EH (cell line): ENCODE results near the gene RAB3GAP2.
"Not testable (repeated sequence)": the region's sequence is repeated elsewhere in the genome, so short reads cannot be mapped to it uniquely, and the experiment has no call there.

ENCODE experiments used
- DNase-seq: peaks from one replicate; pipeline ENCODE4 v3.0.0-alpha.2; 2015; ENCODE audit warnings: low read depth

RAB3GAP2 gene

DNA sequence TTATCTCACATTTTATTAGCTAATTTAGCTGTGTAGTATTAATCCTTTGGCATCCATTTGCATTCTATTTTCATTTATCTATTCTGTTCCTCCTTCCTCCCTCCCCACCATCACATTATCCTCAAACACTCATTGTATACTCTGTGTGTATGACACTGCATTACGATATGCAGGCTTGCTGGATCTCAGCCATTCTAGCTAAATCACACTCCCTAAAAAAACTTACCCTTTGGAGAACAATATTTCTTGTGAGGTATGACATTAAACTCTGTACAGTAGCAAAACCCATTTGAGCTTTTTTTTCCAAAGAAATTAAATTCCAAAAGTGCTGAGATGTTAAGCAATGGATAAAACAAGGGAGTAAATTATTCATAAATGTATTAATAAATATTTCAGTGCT, 11.4 kb upstream of the RAB3GAP2 start:
- no peak for DNase-seq

DNA sequence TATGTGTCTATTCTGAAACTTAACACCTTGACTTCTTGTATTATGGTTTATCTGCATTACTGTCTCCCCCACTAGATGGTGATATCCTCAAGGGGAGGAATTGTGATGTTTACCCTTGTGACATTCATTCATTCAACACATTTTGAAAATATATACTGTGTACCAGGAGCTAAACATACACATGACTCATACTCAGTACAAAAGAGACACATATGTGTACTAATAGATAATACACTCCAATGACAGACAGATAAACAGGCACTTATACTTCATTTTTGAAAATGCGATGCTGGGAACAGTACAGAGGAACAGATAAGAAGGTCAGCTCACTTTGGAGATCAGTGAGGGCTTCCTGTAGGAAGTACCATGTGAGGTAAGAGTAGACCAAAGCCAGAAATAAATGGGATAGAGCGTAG, 8.9 kb upstream of the RAB3GAP2 start:
- DNase-seq: peak; percentile 42

DNA sequence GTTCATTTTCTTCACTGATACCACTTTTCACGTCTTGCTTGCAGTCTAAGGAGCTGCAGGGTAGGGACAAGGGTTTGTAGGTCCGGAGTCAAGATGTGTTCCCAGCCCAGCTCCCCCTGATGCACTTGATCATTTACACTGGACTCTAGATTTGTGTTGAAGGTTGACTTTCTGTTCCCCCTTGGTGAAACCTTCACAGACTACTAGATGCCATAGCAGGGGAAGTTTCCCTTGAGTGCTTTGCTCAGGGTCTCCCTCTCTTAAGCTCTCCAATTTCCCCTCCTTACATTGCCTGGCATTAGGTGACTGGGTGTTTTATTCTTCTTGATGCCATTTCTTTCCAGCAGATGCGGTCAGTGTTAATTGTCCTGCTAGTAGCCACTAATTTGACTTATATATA, 8.0 kb upstream of the RAB3GAP2 start:
- no peak for DNase-seq

DNA sequence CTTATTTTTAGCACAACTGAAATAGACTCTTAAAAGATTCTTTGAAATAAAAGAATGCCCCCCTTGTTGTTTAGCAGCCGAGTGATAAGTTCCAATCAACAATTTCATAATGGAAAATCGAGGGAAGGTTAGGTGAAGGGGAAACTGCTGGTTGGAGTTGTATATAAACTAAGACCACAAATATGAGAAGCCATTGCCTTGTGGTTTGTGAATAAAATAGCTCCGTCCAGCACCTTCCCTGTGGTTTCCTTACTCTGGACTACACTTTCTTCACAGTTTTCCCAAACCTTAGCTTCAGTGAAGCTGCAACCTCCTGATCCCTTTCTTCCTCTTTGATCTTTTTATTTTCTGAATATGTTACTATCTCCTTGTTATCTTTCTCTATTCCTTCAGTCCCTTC, 6.7 kb upstream of the RAB3GAP2 start:
- DNase-seq: peak; percentile 44

DNA sequence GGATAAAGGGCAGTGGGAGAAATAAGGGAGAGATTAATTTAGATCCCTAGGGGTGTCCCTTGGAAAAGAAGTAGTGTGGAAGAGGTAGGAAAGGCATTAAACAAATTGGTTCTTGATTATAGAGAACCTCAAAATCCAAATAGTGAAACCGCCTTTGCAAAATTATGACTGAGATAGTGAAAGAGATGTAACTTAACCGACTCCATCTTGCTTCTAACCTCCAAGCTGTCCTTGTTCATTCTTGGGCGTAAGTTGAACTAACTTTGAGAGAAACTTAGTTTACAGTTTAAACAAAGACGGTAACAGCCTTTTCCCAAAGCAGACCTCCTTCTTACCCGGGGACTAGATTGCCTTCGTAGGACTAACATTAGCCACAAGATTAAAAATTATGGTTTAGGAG, 3.2 kb upstream of the RAB3GAP2 start:
- no peak for DNase-seq

DNA sequence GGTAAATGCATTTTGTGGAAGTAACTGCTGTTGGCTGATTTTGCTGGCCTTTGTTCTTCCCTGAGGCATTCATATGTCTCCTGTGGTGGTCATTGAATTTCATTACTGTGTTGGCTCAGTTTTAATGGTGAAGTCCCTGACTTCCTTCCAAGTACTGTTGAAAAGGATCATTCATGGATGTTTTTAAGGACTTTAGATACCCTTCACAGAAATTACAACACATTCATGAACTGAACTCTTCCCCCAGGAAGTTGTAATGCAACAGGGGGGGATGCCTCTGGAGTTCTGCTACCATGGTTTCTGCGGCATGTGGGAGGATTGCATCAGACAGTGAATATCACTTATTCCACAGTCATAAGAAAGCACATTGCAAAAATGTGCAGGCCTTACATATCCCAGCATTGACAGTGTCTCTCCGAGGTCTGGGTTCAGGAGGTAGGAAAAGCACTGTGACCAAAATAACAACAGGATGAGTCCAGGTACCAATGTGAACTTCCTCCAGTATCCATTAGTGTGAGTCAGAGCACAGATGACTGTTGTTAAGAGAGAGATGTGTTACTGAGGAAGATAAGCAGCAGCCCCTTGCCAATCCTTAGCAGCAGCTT, 2.1 kb upstream of the RAB3GAP2 start:
- DNase-seq: peak; percentile 28

DNA sequence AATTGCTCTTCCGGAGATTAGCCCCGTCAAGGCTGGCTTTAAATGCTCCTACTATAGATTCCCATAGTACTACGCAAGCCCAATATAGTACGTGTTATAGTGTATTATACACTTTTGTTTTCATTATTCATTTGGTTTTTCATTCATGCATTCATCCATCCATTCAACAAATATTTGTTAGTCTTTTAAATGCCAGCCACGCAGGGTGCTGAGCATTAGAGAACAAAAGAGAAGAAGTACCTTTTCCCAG, 513 bp upstream of the RAB3GAP2 start:
- no peak for DNase-seq

DNA sequence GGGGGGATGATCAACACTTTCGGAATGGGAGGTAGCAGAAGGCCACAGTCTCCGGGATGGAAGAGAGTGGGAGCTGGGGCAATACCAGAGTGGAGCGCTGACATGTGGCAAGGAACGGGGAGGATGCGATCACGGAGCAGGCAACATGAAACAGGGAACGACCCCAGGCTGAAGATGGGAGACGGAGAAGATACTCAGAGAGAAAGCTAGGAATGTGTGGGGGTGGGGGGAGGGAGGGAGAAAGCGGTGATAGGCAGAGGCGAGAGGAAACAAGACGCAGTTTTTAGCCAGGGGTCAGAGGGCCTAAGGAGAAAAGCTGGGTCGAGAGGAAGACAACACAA, 577 bp downstream of the RAB3GAP2 start:
- peak; percentile 54 for DNase-seq

DNA sequence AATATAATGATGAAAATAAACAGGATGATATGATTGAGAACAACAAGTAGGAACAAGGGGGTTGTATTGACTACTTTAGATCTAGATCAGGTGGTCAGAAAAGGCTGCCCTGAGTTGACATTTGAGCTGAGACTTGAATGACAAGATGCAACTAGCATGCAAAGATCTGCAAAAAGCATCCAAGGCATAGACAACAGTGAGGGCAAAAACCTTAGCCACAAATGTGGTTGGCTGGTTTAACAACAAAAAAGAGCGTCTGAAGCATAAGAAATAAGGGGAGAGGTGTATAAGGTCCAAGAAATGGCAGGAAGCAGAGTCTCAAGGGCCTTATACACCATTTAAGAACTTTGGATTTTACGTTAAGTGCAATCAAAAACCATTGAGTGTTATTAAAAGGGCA, 3.2 kb downstream of the RAB3GAP2 start:
- DNase-seq: no peak

DNA sequence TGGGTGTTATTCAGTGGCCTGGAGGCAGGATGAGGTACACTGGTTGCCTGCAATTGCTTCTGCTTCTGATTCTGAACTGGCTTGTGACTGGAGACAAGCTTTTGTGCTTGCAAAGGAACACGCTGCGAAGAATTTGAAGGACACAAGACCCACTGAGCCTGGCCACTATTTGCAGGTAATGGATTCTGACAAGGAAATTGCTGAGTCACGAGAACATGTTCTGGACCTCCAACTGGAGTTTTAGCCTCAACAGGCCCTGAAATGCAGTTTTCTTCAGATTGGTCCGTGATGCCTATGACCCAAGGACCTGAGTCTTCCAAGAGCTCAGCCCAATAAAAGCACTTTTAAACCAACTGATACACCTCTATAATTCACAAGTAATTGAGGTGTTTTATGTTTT, 4.6 kb downstream of the RAB3GAP2 start:
- DNase-seq: no peak

DNA sequence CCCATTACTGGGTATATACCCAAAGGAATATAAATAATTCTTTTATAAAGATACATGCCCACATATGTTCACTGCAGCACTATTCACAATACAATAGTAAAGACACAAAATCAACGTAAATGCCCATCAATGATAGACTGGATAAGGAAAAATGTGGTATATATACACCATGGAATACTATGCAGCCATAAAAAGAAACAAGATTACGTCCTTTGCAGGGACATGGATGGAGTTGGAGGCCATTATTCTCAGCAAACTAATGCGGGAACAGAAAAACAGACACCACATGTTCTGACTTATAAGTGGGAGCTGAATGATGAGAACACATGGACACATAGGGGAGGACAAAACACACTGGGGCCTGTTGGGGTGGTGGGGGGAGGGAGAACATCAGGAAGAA, 12.0 kb downstream of the RAB3GAP2 start:
- not testable (repeated sequence) for DNase-seq

DNA sequence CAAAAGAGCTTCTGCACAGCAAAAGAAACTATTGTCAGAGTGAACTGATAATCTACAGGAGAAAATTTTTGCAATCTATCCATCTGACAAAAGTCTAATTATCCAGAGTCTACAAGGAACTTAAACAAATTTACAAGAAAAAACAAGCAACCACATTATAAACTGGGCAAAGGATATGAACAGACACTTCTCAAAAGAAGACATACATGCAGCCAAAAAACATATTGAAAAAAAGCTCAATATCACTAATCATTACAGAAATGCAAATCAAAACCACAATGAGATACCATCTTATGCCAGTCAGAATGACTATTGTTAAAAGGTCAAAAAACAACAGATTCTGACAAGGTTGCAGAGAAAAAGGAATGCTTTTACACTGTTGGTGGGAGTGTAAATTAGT, 12.5 kb downstream of the RAB3GAP2 start:
- DNase-seq: not testable (repeated sequence)

DNA sequence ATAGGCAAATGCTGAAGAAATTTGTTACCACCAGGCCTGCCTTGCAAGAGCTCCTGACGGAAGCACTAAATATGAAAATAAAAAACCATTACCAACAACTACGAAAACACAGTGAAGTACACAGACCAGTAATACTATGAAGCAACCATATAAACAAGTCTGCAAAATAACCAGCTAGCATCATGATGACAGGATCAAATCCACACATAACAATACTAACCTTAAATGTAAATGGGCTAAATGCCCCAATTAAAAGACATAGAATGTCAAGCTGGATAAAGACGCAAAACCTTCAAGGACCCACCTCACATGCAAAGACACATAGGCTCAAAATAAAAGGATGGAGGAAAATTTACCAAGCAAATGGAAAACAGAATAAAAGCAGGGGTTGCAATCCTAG, 16.1 kb downstream of the RAB3GAP2 start:
- DNase-seq: not testable (repeated sequence)

DNA sequence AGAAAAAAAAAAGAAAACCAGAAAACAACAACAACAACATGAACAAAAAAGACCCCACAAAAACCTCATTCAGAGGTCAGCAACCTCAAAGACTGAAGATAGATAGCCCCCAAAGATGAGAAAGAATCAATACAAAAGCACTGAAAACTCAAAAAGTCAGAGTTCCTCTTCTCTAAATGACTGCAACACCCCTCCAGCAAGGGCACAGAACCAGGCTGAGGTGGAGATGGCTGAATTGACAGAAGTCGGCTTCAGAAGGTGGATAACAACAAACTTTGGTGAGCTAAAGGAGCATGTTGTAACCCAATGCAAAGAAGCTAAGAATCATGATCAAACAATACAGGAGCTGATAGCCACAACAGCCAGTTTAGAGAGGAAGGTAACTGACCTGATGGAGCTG, 17.0 kb downstream of the RAB3GAP2 start:
- no peak for DNase-seq

DNA sequence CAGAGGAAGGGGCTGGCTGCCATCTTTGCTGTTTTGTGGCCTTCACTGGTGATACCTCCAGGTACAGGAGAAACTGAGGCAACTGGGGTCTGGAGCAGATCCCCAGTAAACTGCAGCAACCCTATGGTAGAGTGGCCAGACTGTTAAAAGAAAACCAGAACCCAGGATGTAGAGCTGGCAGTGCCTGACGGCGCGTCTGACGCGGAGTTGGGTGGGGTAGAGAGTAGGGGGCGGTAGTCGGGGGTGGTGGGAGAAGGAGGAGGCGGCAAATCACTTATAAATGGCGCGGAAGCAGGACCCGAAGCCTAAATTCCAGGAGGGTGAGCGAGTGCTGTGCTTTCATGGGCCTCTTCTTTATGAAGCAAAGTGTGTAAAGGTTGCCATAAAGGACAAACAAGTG, 19.0 kb downstream of the RAB3GAP2 start:
- DNase-seq: not testable (repeated sequence)

DNA sequence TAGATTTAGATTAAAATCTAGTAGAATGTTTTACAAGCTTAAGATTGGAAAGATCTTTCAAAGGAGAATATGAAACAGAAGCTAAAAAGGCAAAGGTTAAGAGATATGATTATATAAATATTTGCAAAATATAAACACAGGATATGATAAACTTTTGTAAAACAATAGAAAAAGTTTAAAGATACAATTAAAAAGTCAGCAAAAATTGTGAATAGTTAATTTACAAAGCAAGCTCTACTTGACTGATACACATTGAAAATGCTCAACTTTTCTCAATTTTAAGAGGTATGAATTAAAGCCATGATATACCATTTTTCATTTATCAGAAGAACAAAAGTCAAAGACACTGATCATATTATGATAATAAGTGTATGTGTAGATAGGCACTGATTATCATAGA, 21.0 kb downstream of the RAB3GAP2 start:
- DNase-seq: no peak

DNA sequence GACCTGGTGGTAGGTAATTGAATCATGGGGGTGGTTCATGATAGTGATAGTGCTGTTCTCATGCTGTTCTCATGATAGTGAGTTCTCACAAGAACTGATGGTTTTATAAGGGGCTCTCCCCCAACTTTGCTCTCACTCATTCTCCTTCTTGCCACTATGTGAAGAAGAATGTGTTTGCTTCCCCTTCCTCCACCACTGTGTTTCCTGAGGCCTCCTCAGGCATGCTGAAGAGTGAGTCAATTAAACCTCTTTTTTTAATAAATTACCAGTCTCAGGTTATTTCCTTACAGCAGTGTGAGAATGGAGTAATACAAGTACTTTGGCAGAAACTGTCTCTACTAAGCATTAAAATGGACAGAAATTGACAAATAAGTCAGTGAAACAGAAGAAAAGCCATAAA, 21.6 kb downstream of the RAB3GAP2 start:
- DNase-seq: no peak

DNA sequence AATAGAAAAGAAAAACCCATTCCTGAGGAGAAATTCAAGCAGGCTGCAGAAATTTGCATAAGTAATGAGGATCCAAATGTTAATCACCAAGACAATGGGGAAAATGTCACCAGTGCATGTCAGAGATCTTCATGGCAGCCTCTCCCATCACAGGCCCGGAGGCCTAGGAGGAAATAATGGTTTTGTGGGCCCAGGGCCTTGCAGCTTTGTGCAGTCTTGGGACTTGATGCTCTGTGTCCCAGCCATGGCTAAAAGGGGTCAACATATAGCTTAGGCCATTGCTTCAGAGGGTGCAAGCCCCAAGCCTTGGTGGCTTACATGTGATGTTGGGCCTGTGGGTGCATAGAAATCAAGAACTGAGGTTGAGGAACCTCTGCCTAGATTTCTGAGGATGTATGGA, 22.7 kb downstream of the RAB3GAP2 start:
- no peak for DNase-seq

DNA sequence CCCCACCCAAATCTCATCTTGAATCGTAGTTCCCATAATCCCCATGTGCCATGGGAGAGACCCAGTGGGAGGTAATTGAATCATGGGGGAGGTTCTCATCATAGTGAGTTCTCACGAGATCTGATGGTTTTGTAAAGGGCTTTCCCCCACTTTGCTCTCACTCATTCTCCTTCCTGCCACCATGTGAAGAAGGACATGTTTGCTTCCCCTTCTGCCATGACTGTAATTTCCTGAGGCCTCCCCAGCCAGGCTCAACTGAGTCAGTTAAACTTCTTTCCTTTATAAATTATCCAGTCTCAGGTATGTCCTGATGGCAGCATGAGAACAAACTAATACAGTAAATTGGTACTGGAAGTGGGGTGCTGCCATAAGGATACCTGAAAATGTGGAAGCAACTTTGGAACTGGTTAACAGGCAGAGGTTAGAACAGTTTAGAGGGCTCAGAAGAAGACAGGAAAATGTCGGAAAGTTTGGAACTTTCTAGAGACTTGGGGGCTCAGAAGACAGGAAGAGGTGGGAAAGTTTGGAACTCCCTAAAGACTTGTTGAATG, 23.5 kb downstream of the RAB3GAP2 start:
- DNase-seq: not testable (repeated sequence)

DNA sequence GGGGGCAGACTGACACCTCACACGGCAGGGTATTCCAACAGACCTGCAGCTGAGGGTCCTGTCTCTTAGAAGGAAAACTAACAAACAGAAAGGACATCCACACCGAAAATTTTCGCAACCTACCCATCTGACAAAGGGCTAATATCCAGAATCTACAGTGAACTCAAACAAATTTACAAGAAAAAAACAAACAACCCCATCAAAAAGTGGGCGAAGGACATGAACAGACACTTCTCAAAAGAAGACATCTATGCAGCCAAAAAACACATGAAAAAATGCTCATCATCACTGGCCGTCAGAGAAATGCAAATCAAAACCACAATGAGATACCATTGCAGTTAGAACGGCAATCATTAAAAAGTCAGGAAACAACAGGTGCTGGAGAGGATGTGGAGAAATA, 26.4 kb downstream of the RAB3GAP2 start:
- not testable (repeated sequence) for DNase-seq

DNA sequence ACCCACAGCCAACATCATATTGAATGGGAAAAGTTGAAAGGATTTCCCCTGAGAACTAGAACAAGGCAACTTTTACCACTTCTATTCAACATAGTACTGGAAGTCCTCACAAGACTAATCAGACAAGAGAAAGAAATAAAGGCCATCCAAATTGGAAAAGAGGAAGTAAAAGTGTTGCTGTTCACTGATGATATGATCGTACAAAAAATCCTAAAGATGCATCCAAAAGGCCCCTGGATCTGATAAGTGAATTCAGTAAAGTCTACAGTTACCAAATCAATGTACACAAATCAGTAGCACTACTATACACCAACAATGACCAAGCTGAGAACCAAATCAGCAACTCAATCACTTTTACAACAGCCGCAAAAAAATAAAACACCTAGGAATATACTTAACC, 28.3 kb downstream of the RAB3GAP2 start:
- DNase-seq: no peak

DNA sequence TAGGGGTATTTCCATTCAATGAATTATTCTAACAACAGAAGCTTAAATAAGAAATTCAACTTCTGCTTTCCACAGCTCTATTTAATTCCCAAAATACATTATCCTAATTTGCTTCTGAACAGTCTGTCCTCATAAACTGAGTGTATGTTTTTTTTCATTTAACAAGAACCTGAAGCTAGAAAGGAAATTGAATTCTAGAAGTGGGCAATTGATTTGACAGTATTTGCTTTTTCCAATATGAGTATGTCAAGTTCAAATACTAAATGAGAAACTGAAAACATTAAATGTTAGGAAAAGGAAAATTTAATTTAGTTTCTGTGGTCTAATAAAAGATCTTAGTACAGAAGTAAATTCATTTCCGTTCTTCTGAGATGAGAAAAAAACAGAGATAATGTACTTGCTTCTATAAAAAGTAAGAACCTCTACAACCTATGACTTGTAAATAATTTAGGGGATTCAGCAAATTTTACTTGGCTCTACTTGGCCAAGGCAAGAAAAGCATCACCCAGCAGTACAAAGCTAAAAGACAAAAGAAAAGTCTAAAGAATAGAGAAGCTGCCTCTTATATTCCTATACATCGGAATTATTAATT, 31.1 kb downstream of the RAB3GAP2 start:
- no peak for DNase-seq

DNA sequence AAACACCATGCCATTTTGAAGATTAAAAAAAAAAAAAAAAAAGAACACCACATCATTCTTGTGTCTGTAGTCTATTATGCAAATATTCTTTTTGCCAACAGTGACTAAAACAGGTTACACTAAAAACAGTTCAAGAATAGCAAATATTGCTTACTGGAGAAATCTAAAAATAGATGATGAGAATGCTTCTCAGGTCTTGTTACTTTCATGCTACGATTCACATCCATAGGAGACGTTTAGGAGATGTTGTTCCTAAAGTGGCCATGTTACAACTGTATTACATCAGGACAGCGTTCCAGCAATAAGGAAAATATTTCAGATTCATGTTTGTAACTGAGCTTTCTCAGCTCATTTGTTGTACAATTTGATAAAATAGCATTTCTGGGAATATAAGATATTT, 32.3 kb downstream of the RAB3GAP2 start:
- DNase-seq: no peak

DNA sequence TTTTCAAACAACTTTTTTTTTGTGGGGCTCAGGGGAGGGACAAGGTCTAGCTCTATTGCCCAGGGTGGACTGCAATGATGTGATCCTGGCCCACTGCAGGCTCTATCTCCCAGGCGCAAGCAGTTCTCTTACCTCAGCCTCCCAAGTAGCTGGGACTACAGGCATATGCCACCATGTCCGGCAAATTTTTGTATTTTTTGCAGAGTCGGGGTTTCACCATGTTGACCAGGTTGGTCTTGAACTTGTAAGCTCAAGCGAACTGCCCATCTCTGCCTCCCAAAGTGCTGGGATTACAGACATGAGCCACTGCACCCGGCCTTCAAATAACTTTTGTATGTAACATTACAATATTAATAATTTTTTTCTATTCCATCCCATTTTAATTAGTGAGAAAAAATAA, 33.0 kb downstream of the RAB3GAP2 start:
- DNase-seq: no peak

DNA sequence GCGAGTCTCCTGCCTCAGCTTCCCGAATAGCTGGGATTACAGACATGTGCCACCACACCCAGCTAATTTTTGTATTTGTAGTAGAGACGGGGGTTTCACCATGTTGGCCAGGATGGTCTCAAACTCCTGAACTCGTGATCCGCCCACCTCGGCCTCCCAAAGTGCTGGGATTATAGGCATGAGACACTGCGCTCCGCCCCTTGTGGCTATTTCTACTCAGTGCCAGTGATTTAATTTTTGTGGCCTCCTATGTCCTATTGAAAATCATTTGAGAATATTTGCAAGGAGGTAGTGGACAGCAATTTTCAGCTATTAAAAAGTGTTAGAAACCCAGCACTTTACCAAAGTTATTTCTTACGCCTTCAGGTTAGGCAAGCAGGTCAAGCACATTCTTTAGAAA, 36.0 kb downstream of the RAB3GAP2 start:
- DNase-seq: not testable (repeated sequence)
